ENCODE measurements around the gene UBE2H. TPM values are rescaled to one million over a fixed set of nuclear protein-coding genes. Genes with fewer than 3 reads are reported as not detected.

Gene UBE2H
- total RNA-seq (2021; fragmentation: NEBNext Ultra II Directional; extraction: Animal tissue kit (Norgen Biotek cat#: 25700)): 100 to 1,000 TPM in 4 of 6 experiments, 10 to 100 TPM in 2; 89.7 to 108 (median 105) TPM
- long read RNA-seq, full-length matches to known transcripts: 6 of 39 reads
- long read RNA-seq, partial matches to known transcripts: 3 of 39 reads
- long read RNA-seq, other reads (novel, unspliced or antisense): 30 of 39 reads

DNA sequence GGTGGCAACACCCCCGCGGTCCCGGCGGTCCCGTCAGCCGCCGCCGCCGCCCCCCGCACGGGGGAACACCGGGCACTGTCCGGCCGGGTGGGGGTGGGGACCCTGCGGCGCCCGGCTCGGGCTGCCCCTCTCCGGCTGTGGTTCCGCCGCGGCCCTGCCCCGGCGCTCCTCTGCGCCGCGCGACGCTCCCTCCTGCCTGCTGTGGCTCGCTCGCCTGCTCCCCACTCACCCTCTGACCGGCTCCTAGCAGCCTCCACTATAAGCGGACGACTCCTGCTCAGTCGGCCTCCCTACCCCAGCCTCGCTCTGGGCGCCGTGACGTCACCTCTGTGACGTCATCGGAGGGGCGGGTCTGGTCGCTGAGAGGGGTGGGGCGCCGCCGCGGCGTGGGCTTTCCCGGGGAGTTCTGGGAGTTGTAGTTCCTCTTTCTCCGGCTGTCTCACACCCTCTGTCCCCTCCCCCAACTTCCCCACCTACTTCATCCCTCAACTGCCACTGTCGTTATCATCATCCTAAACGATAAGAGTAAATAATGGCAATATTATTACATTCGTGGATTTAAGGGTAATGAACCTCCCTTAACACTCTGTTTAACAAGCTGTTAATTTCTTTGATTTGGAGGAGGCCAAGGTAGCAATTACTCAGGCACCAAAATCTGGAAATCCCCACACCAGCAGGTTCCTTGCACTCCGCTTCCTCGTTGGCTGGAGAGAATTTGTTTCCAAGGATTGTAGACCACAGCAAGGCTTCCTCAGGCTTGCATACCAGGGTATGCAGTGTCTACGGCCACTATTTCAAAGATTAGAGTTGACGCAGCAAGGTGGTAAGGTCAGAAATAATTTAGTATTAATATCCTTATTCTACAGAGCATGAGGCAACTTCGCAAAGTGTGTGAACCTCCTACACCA, at the start of gene UBE2H:
Gene UBE2H, minus strand, starts transcription at position 308 of the 908 bp plus-strand sequence. CDS start 405 bp downstream, outside the sequence.
- Mint-ChIP-seq H3K36me3 (ENCODE audit: low read depth) (no peaks in the 10 kb centered on the region; the same call in 1 of the 2 replicates), H3K4me1 (ENCODE audit: low read depth) (peaks cover 10% of the 10 kb centered on the region), H3K27me3 (ENCODE audit: insufficient read depth) (peaks cover 7% of the 10 kb centered on the region; the same call in 1 of the 2 replicates), H3K4me3 (no peak within 1 kb of the TSS; the same call in 1 of the 2 replicates), H3K9me3 (no peaks in the 10 kb centered on the region), H3K27ac (peak within 1 kb of the TSS; percentile 97)
- peak; percentile 84 for DNase-seq
- TF ChIP-seq, protein P1, sequence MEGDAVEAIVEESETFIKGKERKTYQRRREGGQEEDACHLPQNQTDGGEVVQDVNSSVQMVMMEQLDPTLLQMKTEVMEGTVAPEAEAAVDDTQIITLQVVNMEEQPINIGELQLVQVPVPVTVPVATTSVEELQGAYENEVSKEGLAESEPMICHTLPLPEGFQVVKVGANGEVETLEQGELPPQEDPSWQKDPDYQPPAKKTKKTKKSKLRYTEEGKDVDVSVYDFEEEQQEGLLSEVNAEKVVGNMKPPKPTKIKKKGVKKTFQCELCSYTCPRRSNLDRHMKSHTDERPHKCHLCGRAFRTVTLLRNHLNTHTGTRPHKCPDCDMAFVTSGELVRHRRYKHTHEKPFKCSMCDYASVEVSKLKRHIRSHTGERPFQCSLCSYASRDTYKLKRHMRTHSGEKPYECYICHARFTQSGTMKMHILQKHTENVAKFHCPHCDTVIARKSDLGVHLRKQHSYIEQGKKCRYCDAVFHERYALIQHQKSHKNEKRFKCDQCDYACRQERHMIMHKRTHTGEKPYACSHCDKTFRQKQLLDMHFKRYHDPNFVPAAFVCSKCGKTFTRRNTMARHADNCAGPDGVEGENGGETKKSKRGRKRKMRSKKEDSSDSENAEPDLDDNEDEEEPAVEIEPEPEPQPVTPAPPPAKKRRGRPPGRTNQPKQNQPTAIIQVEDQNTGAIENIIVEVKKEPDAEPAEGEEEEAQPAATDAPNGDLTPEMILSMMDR (IDR thresholded peaks at IDR 0.05): no peak

DNA sequence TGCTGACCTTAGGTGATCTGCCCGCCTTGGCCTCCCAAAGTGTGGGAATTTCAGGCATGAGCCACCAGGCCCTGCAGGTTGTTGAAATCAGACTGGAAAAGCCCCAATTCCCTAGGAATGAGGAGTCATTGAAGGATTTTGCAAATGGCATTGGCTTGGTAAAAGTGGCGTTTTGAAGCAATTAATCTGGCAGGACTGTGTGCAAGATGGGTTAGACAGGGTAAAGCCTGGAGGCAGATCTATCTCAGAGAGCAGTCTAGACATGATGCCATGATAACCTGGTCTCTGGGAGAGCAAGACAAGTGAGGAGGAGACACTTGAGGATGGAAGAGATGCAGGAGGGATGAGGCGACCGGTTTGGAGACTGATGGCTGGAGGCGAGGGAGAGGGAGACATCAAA, 45.7 kb upstream of the UBE2H start:
- Mint-ChIP-seq H3K36me3 (ENCODE audit: low read depth) (no peaks in the 10 kb centered on the region), H3K4me3 (no peak overlapping the region), H3K27me3 (ENCODE audit: insufficient read depth) (no peaks in the 10 kb centered on the region), H3K4me1 (ENCODE audit: low read depth) (no peaks in the 10 kb centered on the region), H3K27ac (no peak overlapping the region), H3K9me3 (no peaks in the 10 kb centered on the region)
- DNase-seq: no peak
- TF ChIP-seq, protein P1 (IDR thresholded peaks at IDR 0.05): no peak

GRCh38 chr7:129997285-129997684, 44.5 kb upstream of the UBE2H start:
- DNase-seq: no peak

DNA sequence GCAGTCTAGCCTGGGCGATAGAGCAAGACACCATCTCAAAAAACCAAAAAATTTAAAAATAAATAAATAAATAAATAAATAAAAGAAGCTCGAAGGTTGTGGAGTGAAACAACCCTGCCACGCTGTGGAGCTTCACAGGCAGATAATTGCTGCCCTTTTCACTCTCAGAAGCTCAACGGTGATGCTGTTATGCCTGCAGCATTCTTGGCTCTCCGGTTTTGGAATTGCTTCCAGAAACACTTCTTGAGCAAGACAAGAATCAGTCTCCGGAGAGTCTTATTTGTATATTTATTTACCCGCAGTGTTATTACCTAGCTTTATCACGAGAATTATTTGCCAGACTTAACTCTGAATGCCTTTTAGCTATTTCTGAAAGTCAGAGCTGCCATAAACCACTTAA, 40.5 kb upstream of the UBE2H start:
- no peaks in the 10 kb centered on the region for H3K9me3 Mint-ChIP-seq
- H3K4me3 Mint-ChIP-seq: no peak overlapping the region
- peaks cover 8% of the 10 kb centered on the region for H3K4me1 Mint-ChIP-seq (ENCODE audit: low read depth)
- no peak overlapping the region for H3K27ac Mint-ChIP-seq
- TF ChIP-seq, protein P1 (IDR thresholded peaks at IDR 0.05): no peak; the same call in 1 of the 2 replicates
- peak; percentile 17 for DNase-seq
- no peaks in the 10 kb centered on the region; the same call in 1 of the 2 replicates for H3K27me3 Mint-ChIP-seq (ENCODE audit: insufficient read depth)
- H3K36me3 Mint-ChIP-seq (ENCODE audit: low read depth): no peaks in the 10 kb centered on the region

More at GRCh38 chr7:129997285-129997684, 44.5 kb upstream of the UBE2H start:
- H3K9me3 Mint-ChIP-seq: no peaks in the 10 kb centered on the region
- no peaks in the 10 kb centered on the region for H3K4me1 Mint-ChIP-seq (ENCODE audit: low read depth)
- TF ChIP-seq, protein P1 (IDR thresholded peaks at IDR 0.05): no peak
- no peaks in the 10 kb centered on the region for H3K36me3 Mint-ChIP-seq (ENCODE audit: low read depth)
- no peak overlapping the region for H3K27ac Mint-ChIP-seq
- no peak overlapping the region for H3K4me3 Mint-ChIP-seq
- H3K27me3 Mint-ChIP-seq (ENCODE audit: insufficient read depth): no peaks in the 10 kb centered on the region; the same call in 1 of the 2 replicates

DNA sequence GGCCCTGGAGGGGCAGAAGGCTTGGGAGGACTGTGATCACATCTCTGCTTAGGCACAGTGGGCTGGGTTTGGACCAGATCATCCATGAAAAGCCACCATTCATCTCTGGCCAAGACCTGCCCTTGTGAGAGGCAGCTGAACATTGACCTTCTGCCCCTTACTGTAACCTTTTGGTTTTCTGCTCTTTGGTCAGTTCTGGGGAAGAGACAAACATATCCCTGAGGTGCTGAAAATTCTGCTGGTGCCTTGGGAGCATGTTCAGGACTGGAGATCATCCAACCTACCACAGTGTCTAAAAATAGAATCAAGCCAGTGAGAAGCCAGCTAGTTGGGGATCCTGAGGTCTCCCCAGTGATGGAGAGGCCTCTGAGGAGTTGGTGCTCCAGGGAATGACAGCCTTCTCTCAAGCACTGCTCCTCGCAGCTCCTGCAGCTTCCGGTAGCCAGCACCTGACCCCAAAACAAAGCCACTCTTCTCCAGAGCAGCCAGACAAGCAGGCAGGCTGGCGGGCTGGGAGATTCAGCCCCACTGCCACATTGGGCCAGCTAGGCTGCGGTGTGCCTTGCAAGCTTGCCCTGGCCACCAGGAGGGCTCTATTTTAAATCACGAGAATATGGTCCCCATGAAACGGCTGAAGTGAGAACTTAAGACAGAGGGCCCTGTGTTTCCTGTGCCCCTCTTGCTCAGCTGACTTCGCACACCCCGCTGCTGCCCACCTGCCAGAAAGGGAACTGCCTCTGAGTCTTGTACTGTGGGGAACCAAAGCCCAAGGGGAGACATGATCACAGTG, 37.8 kb upstream of the UBE2H start:
- TF ChIP-seq, protein P1 (IDR thresholded peaks at IDR 0.05): no peak
- Mint-ChIP-seq H3K4me1 (ENCODE audit: low read depth) (peaks cover 8% of the 10 kb centered on the region), H3K9me3 (no peaks in the 10 kb centered on the region), H3K36me3 (ENCODE audit: low read depth) (no peaks in the 10 kb centered on the region), H3K4me3 (no peak overlapping the region), H3K27ac (no peak overlapping the region), H3K27me3 (ENCODE audit: insufficient read depth) (no peaks in the 10 kb centered on the region; the same call in 1 of the 2 replicates)
- DNase-seq: peak; percentile 30
